Measurements from ENCODE around the gene FGD6. TPM values are rescaled to one million over a fixed set of nuclear protein-coding genes. Genes with fewer than 3 reads are reported as not detected.

Gene FGD6
- total and polyA plus RNA-seq, 2 donors: 3.7 to 20.4 TPM

GRCh38 chr12:95083938-95084337 is 133.3 kb downstream of the FGD6 start:
- no peak for DNase-seq (ENCODE audit: extremely low spot score)
- no peaks in the 10 kb centered on the region for H3K36me3 ChIP-seq (ENCODE audit: insufficient read depth)
- no peak overlapping the region for H3K27ac ChIP-seq (ENCODE audit: low read depth)
- 12% methylated on average over 4 of the region's 4 CpGs for WGBS
- H3K4me3 ChIP-seq (ENCODE audit: low read depth, low read length): no peak overlapping the region
- H3K4me1 ChIP-seq (ENCODE audit: insufficient read depth): no peaks in the 10 kb centered on the region

GRCh38 chr12:95083471-95083870 is 133.8 kb downstream of the FGD6 start:
- no peak for DNase-seq (ENCODE audit: extremely low spot score)

GRCh38 chr12:95077341-95077740 is 139.9 kb downstream of the FGD6 start:
- no peak overlapping the region for H3K27ac ChIP-seq (ENCODE audit: low read depth)
- DNase-seq (ENCODE audit: extremely low spot score): no peak
- H3K4me1 ChIP-seq (ENCODE audit: insufficient read depth): no peaks in the 10 kb centered on the region
- H3K4me3 ChIP-seq (ENCODE audit: low read depth, low read length): no peak overlapping the region
- no peaks in the 10 kb centered on the region for H3K36me3 ChIP-seq (ENCODE audit: insufficient read depth)
- WGBS: 71% methylated on average over 4 of the region's 4 CpGs

More at GRCh38 chr12:95083471-95083870, 133.8 kb downstream of the FGD6 start:
- H3K36me3 ChIP-seq (ENCODE audit: insufficient read depth): no peaks in the 10 kb centered on the region
- peak overlapping the region; percentile 18 for H3K27ac ChIP-seq (ENCODE audit: low read depth)
- H3K4me3 ChIP-seq (ENCODE audit: low read depth, low read length): no peak overlapping the region
- H3K4me1 ChIP-seq (ENCODE audit: insufficient read depth): no peaks in the 10 kb centered on the region

- H3K27ac ChIP-seq (ENCODE audit: low read depth): no peak overlapping the region
- H3K4me3 ChIP-seq (ENCODE audit: low read depth, low read length): no peak overlapping the region
- H3K4me1 ChIP-seq (ENCODE audit: insufficient read depth): no peaks in the 10 kb centered on the region
- WGBS: 38% methylated on average over 5 of the region's 5 CpGs
- DNase-seq (ENCODE audit: extremely low spot score): no peak
- no peaks in the 10 kb centered on the region for H3K36me3 ChIP-seq (ENCODE audit: insufficient read depth)
Observed at GRCh38 chr12:95074766-95075165, 142.5 kb downstream of the FGD6 start.

- 62% methylated on average over 23 of the region's 23 CpGs for WGBS
- H3K36me3 ChIP-seq (ENCODE audit: insufficient read depth): no peaks in the 10 kb centered on the region
- H3K4me3 ChIP-seq (ENCODE audit: low read depth, low read length): no peak overlapping the region
- H3K27ac ChIP-seq (ENCODE audit: low read depth): no peak overlapping the region
- H3K4me1 ChIP-seq (ENCODE audit: insufficient read depth): no peaks in the 10 kb centered on the region
- DNase-seq (ENCODE audit: extremely low spot score): no peak
Observed at GRCh38 chr12:95073698-95074520, 143.4 kb downstream of the FGD6 start.

GRCh38 chr12:95072900-95073697 is 144.2 kb downstream of the FGD6 start, which contains the start of gene NR2C1:
Gene NR2C1 (minus strand): TSS chr12:95073618. CDS start chr12:95067384, 6,234 bp downstream.
- Histone ChIP-seq H3K4me1 (ENCODE audit: insufficient read depth) (no peaks in the 10 kb centered on the region), H3K4me3 (ENCODE audit: low read depth, low read length) (peak within 1 kb of the TSS; percentile 96), H3K27ac (ENCODE audit: low read depth) (peak within 1 kb of the TSS; percentile 69), H3K36me3 (ENCODE audit: insufficient read depth) (no peaks in the 10 kb centered on the region)
- WGBS: under 1% methylated on average over 99 of the region's 99 CpGs
- peak; percentile 87 for DNase-seq (ENCODE audit: extremely low spot score)

GRCh38 chr12:95070378-95070777 is 146.9 kb downstream of the FGD6 start:
- WGBS: 81% methylated on average over 1 of the region's 1 CpG
- H3K36me3 ChIP-seq (ENCODE audit: insufficient read depth): no peaks in the 10 kb centered on the region
- no peak for DNase-seq (ENCODE audit: extremely low spot score)
- no peak overlapping the region for H3K4me3 ChIP-seq (ENCODE audit: low read depth, low read length)
- no peaks in the 10 kb centered on the region for H3K4me1 ChIP-seq (ENCODE audit: insufficient read depth)
- no peak overlapping the region for H3K27ac ChIP-seq (ENCODE audit: low read depth)

GRCh38 chr12:95066091-95066855 is 151.0 kb downstream of the FGD6 start:
- no peak for DNase-seq (ENCODE audit: extremely low spot score)
- Histone ChIP-seq H3K27ac (ENCODE audit: low read depth) (no peak overlapping the region), H3K4me1 (ENCODE audit: insufficient read depth) (no peaks in the 10 kb centered on the region), H3K4me3 (ENCODE audit: low read depth, low read length) (no peak overlapping the region), H3K36me3 (ENCODE audit: insufficient read depth) (peaks cover 3% of the 10 kb centered on the region)
- WGBS: 93% methylated on average over 7 of the region's 7 CpGs

GRCh38 chr12:95060951-95061350 is 156.3 kb downstream of the FGD6 start:
- 96% methylated on average over 1 of the region's 1 CpG for WGBS
- no peak overlapping the region for H3K27ac ChIP-seq (ENCODE audit: low read depth)
- no peaks in the 10 kb centered on the region for H3K4me1 ChIP-seq (ENCODE audit: insufficient read depth)
- H3K36me3 ChIP-seq (ENCODE audit: insufficient read depth): peaks cover 7% of the 10 kb centered on the region
- H3K4me3 ChIP-seq (ENCODE audit: low read depth, low read length): no peak overlapping the region
- DNase-seq (ENCODE audit: extremely low spot score): no peak

GRCh38 chr12:95059984-95060383 is 157.3 kb downstream of the FGD6 start:
- Histone ChIP-seq H3K27ac (ENCODE audit: low read depth) (no peak overlapping the region), H3K4me3 (ENCODE audit: low read depth, low read length) (no peak overlapping the region), H3K4me1 (ENCODE audit: insufficient read depth) (no peaks in the 10 kb centered on the region), H3K36me3 (ENCODE audit: insufficient read depth) (peaks cover 7% of the 10 kb centered on the region)
- DNase-seq (ENCODE audit: extremely low spot score): no peak
- WGBS: 93% methylated on average over 4 of the region's 4 CpGs

- no peak for DNase-seq (ENCODE audit: extremely low spot score)
- H3K36me3 ChIP-seq (ENCODE audit: insufficient read depth): peaks cover 7% of the 10 kb centered on the region
- H3K27ac ChIP-seq (ENCODE audit: low read depth): no peak overlapping the region
- WGBS: 97% methylated on average over 3 of the region's 3 CpGs
- no peaks in the 10 kb centered on the region for H3K4me1 ChIP-seq (ENCODE audit: insufficient read depth)
- no peak overlapping the region for H3K4me3 ChIP-seq (ENCODE audit: low read depth, low read length)
Observed at GRCh38 chr12:95057424-95057823, 159.8 kb downstream of the FGD6 start.

- H3K4me1 ChIP-seq (ENCODE audit: insufficient read depth): no peaks in the 10 kb centered on the region
- 44% methylated on average over 2 of the region's 2 CpGs for WGBS
- DNase-seq (ENCODE audit: extremely low spot score): no peak
- peaks cover 5% of the 10 kb centered on the region for H3K36me3 ChIP-seq (ENCODE audit: insufficient read depth)
- H3K27ac ChIP-seq (ENCODE audit: low read depth): no peak overlapping the region
- H3K4me3 ChIP-seq (ENCODE audit: low read depth, low read length): no peak overlapping the region
Observed at GRCh38 chr12:95055057-95055456, 162.2 kb downstream of the FGD6 start.

GRCh38 chr12:95054206-95054605 is 163.1 kb downstream of the FGD6 start:
- 56% methylated on average over 2 of the region's 2 CpGs for WGBS
- Histone ChIP-seq H3K4me3 (ENCODE audit: low read depth, low read length) (no peak overlapping the region), H3K36me3 (ENCODE audit: insufficient read depth) (peaks cover 5% of the 10 kb centered on the region), H3K4me1 (ENCODE audit: insufficient read depth) (no peaks in the 10 kb centered on the region), H3K27ac (ENCODE audit: low read depth) (no peak overlapping the region)
- no peak for DNase-seq (ENCODE audit: extremely low spot score)

Measured in urinary bladder (tissue), 4 donors.